Liver (tissue), 9 donors: Measurements from ENCODE around the gene COMMD7. TPM values are rescaled to one million over a fixed set of nuclear protein-coding genes. Genes with fewer than 3 reads are reported as not detected.

Experiments
- DNase-seq: peaks from one replicate; pipeline ENCODE4 v3.0.0-alpha.2; 2017; ENCODE audit warnings: low spot score
- H3K27ac ChIP-seq, 2 donors: one replicate each; pipeline ENCODE4 v1.7.0; 2013; ENCODE audit warnings: inconsistent platforms in 2 of 2, low read length in 2 of 2, control low read depth in 1 of 2, low read depth in 1 of 2, mild to moderate bottlenecking in 1 of 2
- H3K27me3 ChIP-seq, 4 donors: one replicate each; pipeline versions ENCODE4 v1.6.1 to v1.7.0; 2013; ENCODE audit warnings: low read length in 3 of 4, inconsistent platforms in 1 of 4, mild to moderate bottlenecking in 1 of 4, moderate library complexity in 1 of 4; ENCODE audit not compliant: control insufficient read depth in 4 of 4, insufficient read depth in 4 of 4
- H3K36me3 ChIP-seq, 4 donors: one replicate each; pipeline versions ENCODE4 v1.6.1 to v1.7.0; 2013; ENCODE audit warnings: low read length in 3 of 4, mild to moderate bottlenecking in 3 of 4, low read depth in 1 of 4, moderate library complexity in 1 of 4; ENCODE audit not compliant: control insufficient read depth in 4 of 4, insufficient read depth in 3 of 4
- H3K4me1 ChIP-seq, 4 donors: one replicate each; pipeline versions ENCODE4 v1.6.1 to v1.7.0; 2013; ENCODE audit warnings: low read length in 3 of 4, mild to moderate bottlenecking in 3 of 4, moderate library complexity in 1 of 4; ENCODE audit not compliant: control insufficient read depth in 4 of 4, insufficient read depth in 4 of 4
- H3K4me3 ChIP-seq, 3 donors: one replicate each; pipeline versions ENCODE4 v1.6.1 to v1.7.0; 2013; ENCODE audit warnings: low read length in 3 of 3, control low read depth in 1 of 3, low read depth in 1 of 3, mild to moderate bottlenecking in 1 of 3
- H3K9ac ChIP-seq, 2 donors: one replicate each; pipeline ENCODE4 v1.7.0; 2013; ENCODE audit warnings: low read length in 2 of 2, mild to moderate bottlenecking in 2 of 2, moderate library complexity in 2 of 2, control low read depth in 1 of 2, low read depth in 1 of 2
- H3K9me3 ChIP-seq, 4 donors: one replicate each; pipeline versions ENCODE4 v1.6.1 to v1.7.0; 2013; ENCODE audit warnings: low read length in 3 of 4; ENCODE audit not compliant: control insufficient read depth in 4 of 4
- EGR1 ChIP-seq, 2 donors: IDR thresholded peaks; 2 replicates each; pipeline ENCODE4 v1.6.1; 2016 to 2018; ENCODE audit warnings: antibody characterized with exemption in 2 of 2, low read depth in 2 of 2
- FOXA1 ChIP-seq: IDR thresholded peaks from 2 replicates; pipeline ENCODE4 v1.6.1; 2016; ENCODE audit warnings: antibody characterized with exemption
- GABPA ChIP-seq, 2 donors: IDR thresholded peaks in 1 of 2; conservative IDR thresholded peaks in 1 of 2; 2 replicates each; pipeline ENCODE4 v1.6.1; 2016; ENCODE audit warnings: antibody characterized with exemption in 2 of 2, mild to moderate bottlenecking in 1 of 2, moderate library complexity in 1 of 2
- HNF4A ChIP-seq, 2 donors: conservative IDR thresholded peaks; 2 replicates each; pipeline ENCODE4 v1.6.1; 2016; ENCODE audit warnings: antibody characterized with exemption in 2 of 2, mild to moderate bottlenecking in 2 of 2
- HNF4G ChIP-seq: IDR thresholded peaks from 2 replicates; pipeline ENCODE4 v1.6.1; 2016; ENCODE audit warnings: antibody characterized with exemption
- JUND ChIP-seq, 2 donors: IDR thresholded peaks; 2 replicates each; pipeline ENCODE4 v1.6.1; 2016; ENCODE audit warnings: antibody characterized with exemption in 2 of 2
- NR2F2 ChIP-seq: IDR thresholded peaks from 2 replicates; pipeline ENCODE4 v1.6.1; 2016; ENCODE audit warnings: antibody characterized with exemption
- RAD21 ChIP-seq, 2 donors: IDR thresholded peaks; 2 replicates each; pipeline ENCODE4 v1.6.1; 2016; ENCODE audit warnings: antibody characterized with exemption in 2 of 2, mild to moderate bottlenecking in 2 of 2
- RXRA ChIP-seq, 2 donors: IDR thresholded peaks; 2 replicates each; pipeline ENCODE4 v1.6.1; 2017 to 2018; ENCODE audit warnings: antibody characterized with exemption in 2 of 2, mild to moderate bottlenecking in 1 of 2
- SP1 ChIP-seq: IDR thresholded peaks from 2 replicates; pipeline ENCODE4 v1.6.1; 2018; ENCODE audit warnings: antibody characterized with exemption, mild to moderate bottlenecking
- WGBS: extraction: QIAGEN DNeasy Blood & Tissue Kit; methylation state at CpG from one replicate; pipeline ENCODE4 v1.1.7; 2013; 5-methylcytosine and 5-hydroxymethylcytosine counted together
- polyA plus RNA-seq, 2 donors: library from polyadenylated mRNA; stranded (reverse) in 1 of 2; unstranded in 1 of 2; fragments of 200-250 nt in 1 of 2; fragments of >200 nt in 1 of 2; fragmentation: Nextera tagmentation in 1 of 2; extraction: Ambion mirVana in 1 of 2; gene quantifications; one replicate each; pipeline versions ENCODE4 v1.2.1 to v1.2.3, GENCODE V29; 2013 to 2015
- total RNA-seq, 2 donors: library from RNA; depleted of rRNA; stranded (reverse); fragments of >200 nt; gene quantifications; one replicate each; pipeline ENCODE4 v1.2.3, GENCODE V29; 2014
- TF ChIP-seq, protein P1 (sequence below): IDR thresholded peaks from 2 replicates; pipeline ENCODE4 v1.6.1; 2016; ENCODE audit warnings: antibody characterized with exemption
- TF ChIP-seq, protein P2 (sequence below): IDR thresholded peaks from 2 replicates; pipeline ENCODE4 v1.6.1; 2016; ENCODE audit warnings: antibody characterized with exemption, mild to moderate bottlenecking
- TF ChIP-seq, protein P3 (sequence below): IDR thresholded peaks from 2 replicates; pipeline ENCODE4 v1.6.1; 2016; ENCODE audit warnings: antibody characterized with exemption
- TF ChIP-seq, protein P4 (sequence below): IDR thresholded peaks from 2 replicates; pipeline ENCODE4 v1.6.1; 2016; ENCODE audit warnings: antibody characterized with exemption
- donor health status: healthy.
- donor health status: healthy.
- donor health status: healthy.
- donor health status: healthy.
- donor health status: healthy.

COMMD7 gene
- total and polyA plus RNA-seq, 4 donors, result 8.3 to 42.7 (median 15.5) TPM

DNA sequence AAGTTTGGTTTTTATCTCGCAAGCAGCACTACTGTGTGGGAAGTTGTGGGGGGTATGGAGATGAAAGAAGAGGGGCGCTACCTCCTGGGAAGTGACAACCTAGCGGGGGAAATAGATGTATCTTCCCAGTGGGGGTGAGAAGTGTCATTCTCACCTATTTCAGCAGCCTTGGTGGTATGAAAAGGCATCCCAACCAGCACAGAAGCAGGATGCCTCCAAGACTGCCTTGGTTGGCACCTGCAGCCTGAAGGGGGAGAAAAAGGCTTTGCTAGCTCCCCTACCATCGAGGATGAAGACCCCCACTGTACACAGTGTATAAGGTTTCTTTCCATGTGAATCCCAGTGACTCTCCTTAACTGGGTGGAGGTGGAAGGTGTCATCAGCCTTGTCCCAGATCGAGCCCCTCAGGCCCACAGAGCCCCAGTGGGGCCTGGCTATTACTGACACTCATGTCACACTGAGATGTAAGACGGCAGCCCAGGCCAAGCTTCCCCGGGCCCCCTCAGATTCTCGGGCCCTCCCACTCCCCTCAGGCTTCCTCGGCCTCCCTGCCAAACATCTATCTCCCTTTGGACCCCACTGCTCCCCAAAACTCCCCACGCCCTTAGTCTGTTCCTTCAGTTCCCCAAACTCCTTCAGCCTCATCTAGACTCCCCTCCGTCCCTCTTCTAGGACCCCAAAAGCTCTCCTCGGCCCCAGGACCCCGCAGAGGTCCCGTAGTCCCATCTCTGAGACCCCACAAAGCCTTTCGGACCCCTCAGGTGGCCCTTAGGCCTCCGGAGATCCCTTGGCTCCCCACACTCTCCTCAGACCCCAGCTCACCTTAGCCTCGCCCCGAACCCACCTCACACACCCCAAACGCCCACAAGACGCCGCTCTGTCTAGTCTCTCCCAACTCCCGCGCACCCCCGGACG, 688 bp downstream of the COMMD7 start:
- 18% methylated on average over 25 of the region's 25 CpGs for WGBS
- peaks cover 0 to 2% (median 0%) of the 10 kb centered on the region in 4 donors for H3K36me3 ChIP-seq
- no peak for DNase-seq
- H3K4me1 ChIP-seq, result peaks cover 1 to 14% (median 11%) of the 10 kb centered on the region in 4 donors
- peak overlapping the region; percentile 67 to 98 (median 69) for H3K4me3 ChIP-seq
- H3K9ac ChIP-seq, result peak overlapping the region; percentile 61 to 84
- H3K27ac ChIP-seq, result peak overlapping the region; percentile 25 to 64
- no peaks in the 10 kb centered on the region for H3K27me3 ChIP-seq
- H3K9me3 ChIP-seq, result no peaks in the 10 kb centered on the region
- TF ChIP-seq EGR1 (IDR thresholded peaks at IDR 0.05; ENCODE audit: low read depth in 2 of 2) (no peak), RAD21 (IDR thresholded peaks at IDR 0.05) (no peak), GABPA (IDR thresholded peaks at IDR 0.05 in 1 of 2, conservative IDR thresholded peaks at IDR 0.05 in 1 of 2) (no peak), RXRA (IDR thresholded peaks at IDR 0.05) (no peak), JUND (IDR thresholded peaks at IDR 0.05) (no peak), FOXA1 (no peak), HNF4G (no peak), HNF4A (conservative IDR thresholded peaks at IDR 0.05) (no peak), NR2F2 (no peak), SP1 (no peak)
- TF ChIP-seq, protein P1, sequence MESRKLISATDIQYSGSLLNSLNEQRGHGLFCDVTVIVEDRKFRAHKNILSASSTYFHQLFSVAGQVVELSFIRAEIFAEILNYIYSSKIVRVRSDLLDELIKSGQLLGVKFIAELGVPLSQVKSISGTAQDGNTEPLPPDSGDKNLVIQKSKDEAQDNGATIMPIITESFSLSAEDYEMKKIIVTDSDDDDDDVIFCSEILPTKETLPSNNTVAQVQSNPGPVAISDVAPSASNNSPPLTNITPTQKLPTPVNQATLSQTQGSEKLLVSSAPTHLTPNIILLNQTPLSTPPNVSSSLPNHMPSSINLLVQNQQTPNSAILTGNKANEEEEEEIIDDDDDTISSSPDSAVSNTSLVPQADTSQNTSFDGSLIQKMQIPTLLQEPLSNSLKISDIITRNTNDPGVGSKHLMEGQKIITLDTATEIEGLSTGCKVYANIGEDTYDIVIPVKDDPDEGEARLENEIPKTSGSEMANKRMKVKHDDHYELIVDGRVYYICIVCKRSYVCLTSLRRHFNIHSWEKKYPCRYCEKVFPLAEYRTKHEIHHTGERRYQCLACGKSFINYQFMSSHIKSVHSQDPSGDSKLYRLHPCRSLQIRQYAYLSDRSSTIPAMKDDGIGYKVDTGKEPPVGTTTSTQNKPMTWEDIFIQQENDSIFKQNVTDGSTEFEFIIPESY, result no peak
- TF ChIP-seq, protein P2, sequence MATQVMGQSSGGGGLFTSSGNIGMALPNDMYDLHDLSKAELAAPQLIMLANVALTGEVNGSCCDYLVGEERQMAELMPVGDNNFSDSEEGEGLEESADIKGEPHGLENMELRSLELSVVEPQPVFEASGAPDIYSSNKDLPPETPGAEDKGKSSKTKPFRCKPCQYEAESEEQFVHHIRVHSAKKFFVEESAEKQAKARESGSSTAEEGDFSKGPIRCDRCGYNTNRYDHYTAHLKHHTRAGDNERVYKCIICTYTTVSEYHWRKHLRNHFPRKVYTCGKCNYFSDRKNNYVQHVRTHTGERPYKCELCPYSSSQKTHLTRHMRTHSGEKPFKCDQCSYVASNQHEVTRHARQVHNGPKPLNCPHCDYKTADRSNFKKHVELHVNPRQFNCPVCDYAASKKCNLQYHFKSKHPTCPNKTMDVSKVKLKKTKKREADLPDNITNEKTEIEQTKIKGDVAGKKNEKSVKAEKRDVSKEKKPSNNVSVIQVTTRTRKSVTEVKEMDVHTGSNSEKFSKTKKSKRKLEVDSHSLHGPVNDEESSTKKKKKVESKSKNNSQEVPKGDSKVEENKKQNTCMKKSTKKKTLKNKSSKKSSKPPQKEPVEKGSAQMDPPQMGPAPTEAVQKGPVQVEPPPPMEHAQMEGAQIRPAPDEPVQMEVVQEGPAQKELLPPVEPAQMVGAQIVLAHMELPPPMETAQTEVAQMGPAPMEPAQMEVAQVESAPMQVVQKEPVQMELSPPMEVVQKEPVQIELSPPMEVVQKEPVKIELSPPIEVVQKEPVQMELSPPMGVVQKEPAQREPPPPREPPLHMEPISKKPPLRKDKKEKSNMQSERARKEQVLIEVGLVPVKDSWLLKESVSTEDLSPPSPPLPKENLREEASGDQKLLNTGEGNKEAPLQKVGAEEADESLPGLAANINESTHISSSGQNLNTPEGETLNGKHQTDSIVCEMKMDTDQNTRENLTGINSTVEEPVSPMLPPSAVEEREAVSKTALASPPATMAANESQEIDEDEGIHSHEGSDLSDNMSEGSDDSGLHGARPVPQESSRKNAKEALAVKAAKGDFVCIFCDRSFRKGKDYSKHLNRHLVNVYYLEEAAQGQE, result no peak
- TF ChIP-seq, protein P3, sequence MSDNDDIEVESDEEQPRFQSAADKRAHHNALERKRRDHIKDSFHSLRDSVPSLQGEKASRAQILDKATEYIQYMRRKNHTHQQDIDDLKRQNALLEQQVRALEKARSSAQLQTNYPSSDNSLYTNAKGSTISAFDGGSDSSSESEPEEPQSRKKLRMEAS, result no peak
- TF ChIP-seq, protein P4, sequence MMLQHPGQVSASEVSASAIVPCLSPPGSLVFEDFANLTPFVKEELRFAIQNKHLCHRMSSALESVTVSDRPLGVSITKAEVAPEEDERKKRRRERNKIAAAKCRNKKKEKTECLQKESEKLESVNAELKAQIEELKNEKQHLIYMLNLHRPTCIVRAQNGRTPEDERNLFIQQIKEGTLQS, result no peak

DNA sequence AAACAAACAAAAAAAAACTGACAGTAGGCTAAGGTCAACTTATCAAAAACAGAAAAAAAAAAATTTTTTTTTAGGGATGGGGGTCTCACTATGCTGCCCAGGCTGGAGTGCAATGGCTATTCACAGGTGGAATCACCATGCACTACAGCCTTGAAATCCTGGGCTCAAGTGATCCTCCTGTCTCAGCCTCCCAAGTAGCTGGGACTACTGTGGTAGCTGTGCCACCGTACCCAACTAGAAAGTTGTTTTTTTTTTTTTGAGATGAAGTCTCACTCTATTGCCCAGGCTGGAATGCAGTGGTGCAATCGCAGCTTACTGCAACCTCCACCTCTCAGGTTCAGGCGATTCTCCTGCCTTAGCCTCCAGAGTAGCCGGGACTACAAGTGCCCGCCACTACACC, 2.1 kb downstream of the COMMD7 start:
- TF ChIP-seq GABPA (IDR thresholded peaks at IDR 0.05 in 1 of 2, conservative IDR thresholded peaks at IDR 0.05 in 1 of 2) (no peak), HNF4A (conservative IDR thresholded peaks at IDR 0.05) (no peak)
- peaks cover 1 to 14% (median 11%) of the 10 kb centered on the region in 4 donors for H3K4me1 ChIP-seq
- 95% methylated on average over 5 of the region's 5 CpGs for WGBS

More for the DNA sequence above, 2.1 kb downstream of the COMMD7 start:
- Histone ChIP-seq H3K4me3 (no peak overlapping the region), H3K27me3 (no peaks in the 10 kb centered on the region), H3K27ac (no peak overlapping the region), H3K9me3 (no peaks in the 10 kb centered on the region), H3K9ac (no peak overlapping the region), H3K36me3 (peaks cover 0 to 2% (median 0%) of the 10 kb centered on the region in 4 donors)
- DNase-seq, result no peak
